NCI-H2107 (cell line): ENCODE results near the gene IFT172.

Experiments used
- DNase-seq: peaks from one replicate; lab custom pipeline; 2025; lab: John Stamatoyannopoulos, UW

IFT172 gene

DNA sequence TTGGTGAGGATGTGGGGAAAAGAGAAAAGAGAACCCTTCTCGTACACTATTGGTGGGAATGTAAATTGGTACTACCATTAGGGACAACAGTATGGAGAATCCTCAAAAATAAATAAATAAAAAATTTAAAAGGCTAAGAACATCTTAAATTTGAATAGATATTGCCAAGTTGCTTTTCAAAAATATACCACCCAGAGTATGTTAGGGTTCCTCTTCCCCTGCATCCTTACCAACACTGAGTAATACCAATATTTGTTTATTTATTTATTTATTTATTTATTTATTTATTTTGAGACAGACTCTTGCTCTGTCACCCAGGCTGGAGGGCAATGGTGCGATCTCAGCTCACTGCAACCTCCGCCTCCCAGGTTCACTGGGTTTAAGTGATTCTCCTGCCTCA lies 66.6 kb downstream of the IFT172 start:
- no peak for DNase-seq

DNA sequence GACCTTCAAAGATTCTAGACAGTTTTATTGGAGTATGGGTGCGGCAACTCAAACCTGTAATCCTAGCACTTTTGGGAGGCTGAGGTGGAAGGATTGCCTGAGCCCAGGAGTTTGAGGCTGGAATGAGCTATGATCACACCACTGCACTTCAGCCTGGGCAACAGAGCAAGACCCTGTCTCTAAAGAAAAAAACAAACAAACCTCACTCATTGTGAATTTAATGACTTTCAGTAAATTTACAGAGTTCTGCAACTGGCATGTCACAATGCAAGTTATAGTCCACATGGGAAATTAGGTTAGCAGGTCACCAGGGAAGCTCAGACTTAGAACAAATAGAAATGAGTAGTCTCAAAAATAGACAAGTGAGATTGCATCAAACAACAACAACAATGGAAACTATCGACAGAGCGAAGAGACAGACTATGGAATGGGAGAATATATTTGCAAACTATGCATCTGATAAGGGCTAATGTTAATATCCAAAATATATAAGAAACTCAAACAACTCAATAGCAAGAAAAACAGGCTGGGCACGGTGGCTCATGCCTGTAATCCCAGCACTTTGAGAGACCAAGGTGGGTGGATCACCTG lies 67.8 kb downstream of the IFT172 start:
- DNase-seq, result no peak

DNA sequence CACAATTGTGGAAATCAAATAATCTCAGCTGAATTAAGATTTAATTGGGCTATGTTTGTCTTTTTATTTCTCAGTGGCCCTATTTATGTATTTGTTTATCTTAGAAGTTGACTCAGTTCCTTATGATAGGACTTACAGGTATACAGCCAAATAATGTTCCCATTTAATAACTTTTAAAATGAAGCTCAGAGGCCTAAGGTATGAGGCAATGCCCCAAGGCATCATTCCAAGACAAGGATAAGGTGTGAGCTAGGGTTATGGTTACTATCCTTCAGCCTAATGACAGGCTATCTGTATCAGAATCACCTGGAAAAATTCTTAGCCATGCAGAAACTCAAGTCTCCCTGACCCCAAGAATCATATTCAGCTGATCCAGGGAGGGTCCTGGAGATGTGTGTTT lies 68.5 kb downstream of the IFT172 start:
- no peak for DNase-seq

DNA sequence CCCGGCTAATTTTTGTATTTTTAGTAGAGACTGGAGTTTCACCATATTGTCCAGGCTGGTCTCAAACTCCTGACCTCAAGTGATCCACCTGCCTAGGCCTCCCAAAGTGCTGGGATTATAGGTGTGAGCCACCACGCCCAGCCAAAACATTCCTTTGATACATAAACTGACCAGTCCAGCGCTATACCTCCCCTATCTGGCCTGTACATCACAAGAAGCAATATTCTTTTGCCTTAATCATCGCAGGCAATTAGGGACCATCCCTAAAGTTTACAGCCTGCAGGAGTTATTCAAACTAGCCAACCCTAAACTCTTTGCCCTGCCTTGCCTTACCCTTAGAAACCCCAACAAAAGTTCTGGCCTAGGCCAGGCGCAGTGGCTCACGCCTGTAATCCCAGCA lies 73.4 kb downstream of the IFT172 start:
- DNase-seq, result no peak

DNA sequence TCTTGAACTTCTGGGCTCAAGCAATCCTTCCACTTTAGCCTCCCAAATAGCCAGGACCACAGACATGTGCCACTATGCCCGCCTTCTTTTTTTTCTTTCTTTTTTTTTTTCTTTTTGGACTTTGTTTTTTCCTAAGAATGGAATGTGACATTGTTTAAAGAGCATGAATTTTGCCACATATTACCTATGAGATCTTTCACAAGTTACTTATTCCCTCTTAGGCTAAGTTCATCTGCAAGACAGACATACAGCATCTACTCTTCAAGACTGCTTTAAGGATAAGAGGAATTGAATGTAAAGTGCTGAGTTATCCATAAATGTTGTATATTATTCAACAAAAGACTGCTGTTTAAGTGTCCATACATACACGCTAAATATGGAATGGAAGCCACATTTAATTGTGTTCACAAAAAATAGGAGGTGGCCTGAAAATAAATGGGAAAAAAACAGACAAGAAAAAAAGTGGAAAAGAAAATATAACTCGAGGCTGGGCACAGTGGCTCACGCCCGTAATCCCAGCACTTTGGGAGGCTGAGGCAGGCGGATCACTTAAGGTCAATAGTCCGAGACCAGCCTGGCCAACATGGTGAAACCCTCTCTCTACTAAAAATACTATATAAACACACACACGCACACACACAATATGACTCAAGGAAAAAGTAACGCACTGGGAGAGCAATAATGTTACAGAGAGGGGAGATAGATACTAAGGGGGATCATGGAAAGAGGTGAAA lies 77.0 kb downstream of the IFT172 start:
- no peak for DNase-seq

DNA sequence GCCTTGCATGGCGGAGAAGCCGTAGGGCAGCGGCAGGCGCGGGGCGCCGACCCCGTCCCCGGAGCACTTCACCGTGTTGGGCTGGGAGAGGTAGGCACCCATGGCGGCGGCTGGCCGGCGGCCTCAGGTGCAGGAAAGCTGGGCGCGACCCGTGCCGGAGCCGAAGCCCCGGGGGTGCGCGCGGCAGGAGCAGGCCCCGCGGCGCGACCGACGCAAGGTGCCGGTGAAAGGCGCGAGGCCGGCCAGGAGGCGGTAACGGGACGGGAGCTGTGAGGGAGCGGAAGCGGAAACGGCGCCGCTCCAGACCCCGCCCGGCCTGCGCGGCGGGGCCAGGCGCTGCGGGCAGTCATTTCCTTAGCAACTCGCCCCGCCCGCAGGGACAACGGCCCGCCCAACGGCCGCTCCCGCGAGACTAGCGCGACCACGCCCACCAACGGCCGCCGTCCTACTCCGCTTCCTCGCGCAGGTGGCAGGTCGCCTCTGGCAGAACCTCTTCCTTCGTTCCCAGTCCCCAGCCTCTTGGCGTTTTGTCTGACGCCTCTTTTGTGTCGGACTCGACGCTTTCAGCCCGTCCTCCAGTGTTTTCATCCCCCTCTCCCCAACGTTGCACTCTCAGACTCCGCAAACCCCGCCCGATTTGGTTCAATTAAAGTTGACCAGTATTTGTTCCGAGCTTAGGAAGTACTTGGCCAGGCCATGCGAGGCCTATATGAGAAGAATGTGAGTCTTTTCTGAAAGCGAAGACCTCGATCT lies 80.0 kb downstream of the IFT172 start, which contains the start of gene PPM1G:
Gene PPM1G (minus strand): TSS at position 271 of the 753 bp plus-strand sequence. CDS start 169 bp downstream, at position 102.
- peak; percentile 91 for DNase-seq

DNA sequence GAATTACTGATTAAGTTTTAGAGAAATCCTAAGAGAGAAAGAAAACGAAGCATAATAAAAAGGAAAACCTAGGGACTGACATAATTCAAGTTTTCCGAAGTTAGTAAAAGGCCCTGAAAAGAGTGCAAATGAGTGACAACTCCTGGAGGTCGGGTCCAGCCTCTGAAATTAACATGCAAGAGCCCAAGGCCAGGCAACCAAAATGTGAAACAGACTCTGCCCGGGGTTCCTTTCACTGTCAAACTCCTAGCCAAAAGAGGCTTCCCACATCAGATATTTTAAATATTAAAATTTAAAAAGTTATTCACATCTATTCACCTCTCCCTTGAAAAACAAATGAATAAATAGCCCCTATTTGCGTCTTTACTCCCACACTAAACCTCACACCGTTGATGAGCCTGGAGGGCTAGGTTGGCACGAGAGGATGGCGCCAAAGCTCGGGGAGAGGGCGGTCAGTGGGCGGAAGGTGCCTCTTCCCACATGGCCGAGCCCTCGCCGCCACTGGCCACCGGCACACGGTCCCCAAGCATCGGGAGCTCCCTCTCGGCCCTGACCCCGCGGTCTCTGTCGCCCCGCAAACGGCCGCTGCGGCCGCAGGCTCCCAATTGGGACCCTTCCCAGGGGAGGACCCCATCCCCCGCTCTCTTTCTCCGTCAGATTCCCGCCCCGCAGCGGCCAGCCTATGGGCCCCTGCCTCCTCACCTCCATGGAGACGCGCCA lies 80.8 kb downstream of the IFT172 start:
- DNase-seq, result no peak

DNA sequence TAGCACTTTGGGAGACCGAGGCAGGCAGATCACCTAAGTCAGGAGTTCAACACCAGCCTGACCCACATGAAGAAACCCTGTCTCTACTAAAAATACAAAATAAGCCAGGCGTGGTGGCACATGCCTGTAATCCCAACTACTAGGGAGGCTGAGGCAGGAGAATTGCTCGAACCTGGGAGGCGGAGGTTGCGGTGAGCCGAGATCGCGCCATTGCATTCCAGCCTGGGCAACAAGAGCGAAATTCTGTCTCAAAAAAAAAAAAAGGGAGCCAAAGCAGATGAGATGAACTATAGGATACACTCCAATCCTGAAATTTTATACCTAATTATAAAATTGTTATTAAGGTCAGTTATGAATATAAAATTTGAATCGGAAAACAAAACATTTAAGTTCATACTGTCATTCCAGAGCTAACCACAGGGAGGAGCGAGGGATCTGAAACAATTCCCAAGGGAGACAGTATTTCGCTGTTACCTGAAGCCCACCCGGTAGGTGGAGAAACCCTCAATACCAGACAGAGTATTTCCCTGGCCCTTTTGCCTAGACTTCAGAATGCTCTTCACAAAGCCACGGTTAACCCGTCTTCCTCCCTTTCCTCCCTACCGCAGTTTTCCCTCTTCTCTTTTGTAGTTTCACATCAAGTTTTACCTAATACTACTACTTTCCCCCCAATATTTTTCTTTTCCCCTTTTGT lies 81.6 kb downstream of the IFT172 start:
- DNase-seq, result peak; percentile 24

DNA sequence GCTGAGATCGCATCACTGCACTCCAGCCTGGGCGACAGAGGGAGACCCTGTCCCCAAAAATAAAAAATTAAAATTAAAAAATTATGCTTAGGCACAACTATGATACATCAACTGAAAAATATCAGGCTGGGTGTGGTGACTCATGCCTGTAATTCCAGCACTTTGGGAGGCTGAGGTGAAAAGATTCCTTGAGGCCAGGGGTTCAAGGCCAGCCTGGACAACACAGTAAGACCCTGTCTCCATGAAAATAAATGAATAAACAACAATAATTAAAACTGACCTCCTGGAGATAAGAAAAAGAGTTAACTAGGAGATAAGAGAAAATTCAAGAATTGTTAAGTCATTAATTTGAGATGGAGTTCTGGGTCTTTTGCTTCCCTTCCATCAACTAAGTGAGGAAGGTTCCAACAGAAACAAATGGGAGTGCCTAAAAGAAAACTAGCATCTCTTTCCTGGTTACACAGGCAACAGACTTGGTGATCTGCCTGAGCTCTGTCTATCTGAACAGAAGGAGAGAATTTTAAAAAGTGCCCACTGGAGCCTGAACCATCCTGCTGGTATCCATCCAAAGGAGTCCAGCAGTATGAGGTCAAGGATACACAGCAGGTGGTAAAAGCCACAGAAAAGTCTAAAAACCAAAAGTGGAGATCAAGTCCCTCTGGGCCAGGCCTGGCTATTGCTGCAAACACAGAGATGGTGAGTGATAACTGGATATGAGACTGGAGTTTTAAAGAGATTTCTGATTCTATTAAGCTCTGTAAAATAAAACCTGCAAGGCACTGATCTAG lies 89.0 kb downstream of the IFT172 start:
- DNase-seq, result no peak

DNA sequence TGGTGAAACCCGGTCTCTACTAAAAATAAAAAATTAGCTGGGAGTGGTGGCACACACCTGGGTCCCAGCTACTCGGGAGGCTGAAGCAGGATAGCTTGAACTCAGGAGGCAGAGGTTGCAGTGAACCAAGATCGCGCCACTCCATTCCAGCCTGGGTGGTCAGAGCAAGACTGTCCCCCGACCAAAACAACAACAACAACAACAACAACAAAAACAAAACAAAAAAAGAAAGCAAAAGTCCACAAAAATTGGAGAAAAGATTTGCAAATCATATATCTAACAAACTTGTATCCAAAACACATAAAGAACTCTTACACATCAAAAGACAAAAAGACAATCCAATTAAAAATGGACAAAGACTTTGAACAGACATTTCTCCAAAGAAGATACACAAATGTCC lies 90.6 kb downstream of the IFT172 start:
- DNase-seq, result no peak
